ENCODE measurements around the gene MDM1. TPM values are rescaled to one million over a fixed set of nuclear protein-coding genes. Genes with fewer than 3 reads are reported as not detected.

The MDM1 gene
- total and polyA plus RNA-seq, 2 experiments from 2014 or later, result 13.6 to 18.9 TPM

DNA sequence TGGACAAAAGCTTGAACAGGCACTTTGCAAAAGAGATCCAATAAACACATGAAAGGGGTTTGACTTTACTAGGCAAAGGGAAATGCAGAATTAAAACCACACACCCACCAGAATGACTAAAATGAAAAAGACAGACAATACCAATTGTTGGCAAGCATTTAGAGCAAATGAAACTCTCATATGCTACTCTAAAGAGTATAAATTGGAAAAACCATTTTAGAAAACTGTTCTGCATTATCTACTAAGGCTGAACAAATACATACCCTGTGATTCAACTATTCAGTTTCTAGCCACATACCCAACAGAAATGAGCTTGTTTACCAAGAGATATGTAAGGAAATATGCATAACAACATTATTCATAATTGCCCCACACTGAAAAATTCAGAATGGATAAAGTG, 70.3 kb downstream of the MDM1 start:
- Mint-ChIP-seq H3K9me3 (no peaks in the 10 kb centered on the region), H3K27me3 (ENCODE audit: insufficient read depth, low read depth, poor library complexity) (no peaks in the 10 kb centered on the region), H3K4me3 (no peak overlapping the region), H3K4me1 (peaks cover 12% of the 10 kb centered on the region), H3K27ac (no peak overlapping the region), H3K36me3 (ENCODE audit: low read depth) (no peaks in the 10 kb centered on the region)
- H4K20me1 ChIP-seq (replicated peaks; ENCODE audit: insufficient read depth), result no peaks in the 10 kb centered on the region
- no peak overlapping the region for H3K27ac ChIP-seq (ENCODE audit: low read depth)
- H3K4me3 ChIP-seq, result no peak overlapping the region
- H3K4me2 ChIP-seq, result no peak overlapping the region
- H3K9me2 ChIP-seq (ENCODE audit: insufficient read depth), result peaks cover 5% of the 10 kb centered on the region
- ATAC-seq (no peak), DNase-seq (ENCODE audit: low spot score) (no peak)
- H2AFZ ChIP-seq, result no peak overlapping the region
- H3K27me3 ChIP-seq (ENCODE audit: insufficient read depth), result no peaks in the 10 kb centered on the region
- no peaks in the 10 kb centered on the region for H3K79me2 ChIP-seq (replicated peaks; ENCODE audit: insufficient read depth)
- no peaks in the 10 kb centered on the region for H3K36me3 ChIP-seq (ENCODE audit: insufficient read depth)
- TF ChIP-seq, protein P1, sequence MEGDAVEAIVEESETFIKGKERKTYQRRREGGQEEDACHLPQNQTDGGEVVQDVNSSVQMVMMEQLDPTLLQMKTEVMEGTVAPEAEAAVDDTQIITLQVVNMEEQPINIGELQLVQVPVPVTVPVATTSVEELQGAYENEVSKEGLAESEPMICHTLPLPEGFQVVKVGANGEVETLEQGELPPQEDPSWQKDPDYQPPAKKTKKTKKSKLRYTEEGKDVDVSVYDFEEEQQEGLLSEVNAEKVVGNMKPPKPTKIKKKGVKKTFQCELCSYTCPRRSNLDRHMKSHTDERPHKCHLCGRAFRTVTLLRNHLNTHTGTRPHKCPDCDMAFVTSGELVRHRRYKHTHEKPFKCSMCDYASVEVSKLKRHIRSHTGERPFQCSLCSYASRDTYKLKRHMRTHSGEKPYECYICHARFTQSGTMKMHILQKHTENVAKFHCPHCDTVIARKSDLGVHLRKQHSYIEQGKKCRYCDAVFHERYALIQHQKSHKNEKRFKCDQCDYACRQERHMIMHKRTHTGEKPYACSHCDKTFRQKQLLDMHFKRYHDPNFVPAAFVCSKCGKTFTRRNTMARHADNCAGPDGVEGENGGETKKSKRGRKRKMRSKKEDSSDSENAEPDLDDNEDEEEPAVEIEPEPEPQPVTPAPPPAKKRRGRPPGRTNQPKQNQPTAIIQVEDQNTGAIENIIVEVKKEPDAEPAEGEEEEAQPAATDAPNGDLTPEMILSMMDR (conservative IDR thresholded peaks at IDR 0.05; ENCODE audit: low read depth in 2 of 2), result no peak
- no peak for TF ChIP-seq JUNB (IDR thresholded peaks at IDR 0.05; ENCODE audit: unreplicated experiment)
- H3K4me1 ChIP-seq (ENCODE audit: insufficient read depth), result peaks cover 20% of the 10 kb centered on the region
- H3F3A ChIP-seq (replicated peaks; ENCODE audit: low read depth), result no peaks in the 10 kb centered on the region

DNA sequence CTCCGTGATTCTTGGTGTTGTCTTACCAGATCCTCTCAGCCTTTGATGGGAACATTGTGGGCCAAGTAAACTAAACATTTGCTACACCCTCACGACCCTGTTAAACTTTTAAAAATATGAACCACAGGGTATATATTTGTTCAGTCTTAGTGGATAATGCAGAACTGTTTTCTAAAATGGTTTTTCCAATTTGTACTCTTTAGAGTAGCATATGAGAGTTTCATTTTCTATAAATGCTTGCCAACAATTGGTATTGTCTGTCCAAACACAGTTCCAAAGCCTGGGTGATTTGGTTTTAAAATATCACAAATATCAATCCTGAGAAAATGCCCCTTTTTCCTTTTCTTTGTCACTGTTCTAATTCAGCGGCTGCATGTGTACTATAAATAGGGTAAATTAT, 72.0 kb downstream of the MDM1 start:
- H3K4me3 Mint-ChIP-seq, result no peak overlapping the region
- Histone ChIP-seq H3K27ac (ENCODE audit: low read depth) (no peak overlapping the region), H3K36me3 (ENCODE audit: insufficient read depth) (no peaks in the 10 kb centered on the region), H3K27me3 (ENCODE audit: insufficient read depth) (no peaks in the 10 kb centered on the region), H3K9me2 (ENCODE audit: insufficient read depth) (peaks cover 4% of the 10 kb centered on the region; the same call in 1 of the 2 replicates), H3K4me2 (no peak overlapping the region), H3K4me3 (no peak overlapping the region), H3K4me1 (ENCODE audit: insufficient read depth) (peaks cover 20% of the 10 kb centered on the region), H3F3A (replicated peaks; ENCODE audit: low read depth) (no peaks in the 10 kb centered on the region), H4K20me1 (replicated peaks; ENCODE audit: insufficient read depth) (no peaks in the 10 kb centered on the region), H3K79me2 (replicated peaks; ENCODE audit: insufficient read depth) (no peaks in the 10 kb centered on the region), H2AFZ (no peak overlapping the region)
- H3K27ac Mint-ChIP-seq, result no peak overlapping the region
- H3K9me3 Mint-ChIP-seq, result no peaks in the 10 kb centered on the region
- DNase-seq (ENCODE audit: low spot score) (no peak), ATAC-seq (no peak)
- H3K27me3 Mint-ChIP-seq (ENCODE audit: insufficient read depth, low read depth, poor library complexity), result no peaks in the 10 kb centered on the region
- no peaks in the 10 kb centered on the region for H3K36me3 Mint-ChIP-seq (ENCODE audit: low read depth)
- no peak for TF ChIP-seq ZNF114 (CRISPR knock-in tag; IDR thresholded peaks at IDR 0.05)
- TF ChIP-seq, protein P1 (conservative IDR thresholded peaks at IDR 0.05; ENCODE audit: low read depth in 2 of 2), result no peak
- TF ChIP-seq ZNF331 (CRISPR knock-in tag; IDR thresholded peaks at IDR 0.05; ENCODE audit: low read depth), result no peak
- TF ChIP-seq NANOG (IDR thresholded peaks at IDR 0.05; ENCODE audit: borderline replicate concordance), result no peak
- no peak for TF ChIP-seq CREB1 (CRISPR knock-in tag; IDR thresholded peaks at IDR 0.05; ENCODE audit: low read depth)
- TF ChIP-seq POLR2AphosphoS5 (IDR thresholded peaks at IDR 0.05; ENCODE audit: low read depth), result no peak
- H3K4me1 Mint-ChIP-seq, result peaks cover 12% of the 10 kb centered on the region

Data from GM23338 (cell line).